WTC11 (cell line): ENCODE measurements around the gene VKORC1. TPM values are rescaled to one million over a fixed set of nuclear protein-coding genes. Genes with fewer than 3 reads are reported as not detected.

Experiments
- ATF6 ChIP-seq: sonication (generic); formaldehyde crosslinking; IDR thresholded peaks from 2 replicates; pipeline ENCODE4 v1.8.1; 2023; ENCODE audit warnings: mild to moderate bottlenecking, missing genetic modification reagents
- CREM ChIP-seq: sonication (generic); formaldehyde crosslinking; IDR thresholded peaks from 2 replicates; pipeline ENCODE4 v1.8.1; 2022; ENCODE audit warnings: mild to moderate bottlenecking, missing genetic modification reagents, moderate library complexity
- CTCF ChIP-seq: fragments of 200-600 bp; IDR thresholded peaks from 2 replicates; pipeline ENCODE4 v1.8.0; 2022; ENCODE audit warnings: antibody characterized with exemption
- E2F5 ChIP-seq: sonication (generic); formaldehyde crosslinking; IDR thresholded peaks from 2 replicates; pipeline ENCODE4 v1.8.1; 2022; ENCODE audit warnings: mild to moderate bottlenecking, moderate library complexity, missing genetic modification reagents
- FOXP1 ChIP-seq: sonication (generic); formaldehyde crosslinking; IDR thresholded peaks from 2 replicates; pipeline ENCODE4 v1.8.0; 2022; ENCODE audit warnings: missing genetic modification reagents, mild to moderate bottlenecking, moderate library complexity, borderline replicate concordance
- GTF2I ChIP-seq: fragments of 250-450 bp; sonication (Bioruptor Pico); conservative IDR thresholded peaks from 2 replicates; pipeline ENCODE4 v1.4.0; 2021; ENCODE audit warnings: mild to moderate bottlenecking
- HMGXB4 ChIP-seq: sonication (generic); formaldehyde crosslinking; IDR thresholded peaks from 2 replicates; pipeline ENCODE4 v1.8.1; 2023; ENCODE audit warnings: mild to moderate bottlenecking, moderate library complexity, missing genetic modification reagents
- IRF2 ChIP-seq: sonication (generic); formaldehyde crosslinking; IDR thresholded peaks from 2 replicates; pipeline ENCODE4 v1.8.0; 2022; ENCODE audit warnings: low read depth, missing genetic modification reagents, borderline replicate concordance
- KAT7 ChIP-seq: sonication (generic); formaldehyde crosslinking; IDR thresholded peaks from 2 replicates; pipeline ENCODE4 v1.8.1; 2023; ENCODE audit warnings: missing genetic modification reagents, mild to moderate bottlenecking, borderline replicate concordance
- MAX ChIP-seq: sonication (generic); formaldehyde crosslinking; IDR thresholded peaks from 2 replicates; pipeline ENCODE4 v1.8.0; 2022; ENCODE audit warnings: mild to moderate bottlenecking, missing genetic modification reagents
- MLX ChIP-seq: sonication (generic); formaldehyde crosslinking; IDR thresholded peaks from 2 replicates; pipeline ENCODE4 v1.8.1; 2023; ENCODE audit warnings: mild to moderate bottlenecking, missing genetic modification reagents, moderate library complexity
- MXD4 ChIP-seq: fragments of 250-450 bp; sonication (Bioruptor Pico); IDR thresholded peaks from 2 replicates; pipeline ENCODE4 v1.8.0; 2021; ENCODE audit warnings: mild to moderate bottlenecking, moderate library complexity, borderline replicate concordance
- NFE2L1 ChIP-seq: sonication (generic); formaldehyde crosslinking; IDR thresholded peaks from 2 replicates; pipeline ENCODE4 v1.8.1; 2023; ENCODE audit warnings: missing genetic modification reagents
- NFYB ChIP-seq: sonication (generic); formaldehyde crosslinking; conservative IDR thresholded peaks from 2 replicates; pipeline ENCODE4 v1.8.0; 2022; ENCODE audit warnings: low read depth, missing genetic modification reagents
- NR1H2 ChIP-seq: sonication (generic); formaldehyde crosslinking; IDR thresholded peaks from 2 replicates; pipeline ENCODE4 v1.9.0; 2021; ENCODE audit warnings: mild to moderate bottlenecking, moderate library complexity, missing genetic modification reagents
- PRRX2 ChIP-seq: fragments of 250-450 bp; sonication (Bioruptor Pico); IDR thresholded peaks from 2 replicates; pipeline ENCODE4 v1.8.0; 2021; ENCODE audit warnings: mild to moderate bottlenecking
- USF2 ChIP-seq: sonication (generic); formaldehyde crosslinking; IDR thresholded peaks from 2 replicates; pipeline ENCODE4 v1.8.1; 2023; ENCODE audit warnings: mild to moderate bottlenecking, missing genetic modification reagents, moderate library complexity
- ZBTB21 ChIP-seq: sonication (generic); formaldehyde crosslinking; IDR thresholded peaks from 2 replicates; pipeline ENCODE4 v1.8.1; 2023; ENCODE audit warnings: mild to moderate bottlenecking, missing genetic modification reagents, borderline replicate concordance
- ZNF121 ChIP-seq: sonication (generic); formaldehyde crosslinking; IDR thresholded peaks from 2 replicates; pipeline ENCODE4 v1.8.0; 2023; ENCODE audit warnings: missing genetic modification reagents
- ZNF281 ChIP-seq: sonication (generic); formaldehyde crosslinking; IDR thresholded peaks from 2 replicates; pipeline ENCODE4 v1.8.0; 2023; ENCODE audit warnings: mild to moderate bottlenecking, missing genetic modification reagents
- ZNF532 ChIP-seq: fragments of 250-450 bp; sonication (Bioruptor Pico); IDR thresholded peaks from 2 replicates; pipeline ENCODE4 v1.9.0; 2021; ENCODE audit warnings: mild to moderate bottlenecking, borderline replicate concordance
- total RNA-seq: library from RNA; stranded (reverse); gene quantifications from 3 replicates; pipeline ENCODE4 v1.2.3, GENCODE V29; 2021

The VKORC1 gene
- total RNA-seq, 1 experiment from 2014 or later = 85.7 TPM

GRCh38 chr16:31117384-31118222 is 23.0 kb upstream of the VKORC1 start, which contains the start of gene KAT8 (continued):
- TF ChIP-seq ZNF532 (CRISPR knock-in tag) (no peak), E2F5 (CRISPR knock-in tag) (peak; percentile 69), ZBTB21 (CRISPR knock-in tag) (no peak), HMGXB4 (CRISPR knock-in tag) (0 out of 2 replicates have a peak, but pooled peaks have one; percentile 23), MAX (CRISPR knock-in tag) (peak; percentile 70), ZNF121 (CRISPR knock-in tag) (no peak), ZNF281 (no peak), CTCF (no peak), MXD4 (no peak), KAT7 (CRISPR knock-in tag) (no peak), USF2 (no peak; the same call in 1 of the 2 replicates), NR1H2 (CRISPR knock-in tag) (no peak), PRRX2 (CRISPR knock-in tag) (no peak), IRF2 (CRISPR knock-in tag) (no peak), CREM (CRISPR knock-in tag) (peak; percentile 97), FOXP1 (CRISPR knock-in tag) (0 out of 2 replicates have a peak, but pooled peaks have one; percentile 40), ATF6 (CRISPR knock-in tag) (no peak), NFYB (CRISPR knock-in tag) (no peak; the same call in 1 of the 2 replicates), NFE2L1 (CRISPR knock-in tag) (no peak), MLX (CRISPR knock-in tag) (no peak), GTF2I (CRISPR knock-in tag) (no peak)
